GM21526 (cell line): ENCODE results near the gene CREG2.
"Not testable (repeated sequence)": the region's sequence is repeated elsewhere in the genome, so short reads cannot be mapped to it uniquely, and the experiment has no call there.

Experiments
- ATAC-seq: cut with Tn5 transposase; IDR thresholded peaks from one replicate; pipeline ENCODE4 v1.9.1; 2021; ENCODE audit warnings: moderate library complexity; ENCODE audit not compliant: unreplicated experiment, low FRiP score

Gene CREG2

DNA sequence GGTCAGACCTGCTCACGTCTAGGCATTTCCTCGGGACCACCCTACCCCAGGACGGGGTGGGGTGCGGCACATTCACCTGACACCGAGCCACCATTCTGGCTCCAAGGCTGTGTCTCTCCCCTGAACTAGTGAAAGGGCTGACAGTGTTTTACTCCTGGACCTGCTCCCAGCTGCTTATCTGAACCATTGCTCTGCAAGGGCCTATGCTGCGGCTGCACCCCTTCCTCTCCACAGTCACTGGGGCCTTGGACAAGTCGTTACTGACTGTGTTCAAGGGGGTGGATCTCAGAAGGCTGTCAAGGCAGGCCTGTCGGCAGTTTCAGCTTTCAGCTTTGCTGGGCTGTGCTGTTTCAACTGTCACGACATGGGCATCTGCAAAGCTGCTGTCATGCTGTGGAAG lies 11.7 kb downstream of the CREG2 start:
- no peak for ATAC-seq

GRCh38 chr2:101374821-101375561 lies 12.3 kb downstream of the CREG2 start:
- ATAC-seq: no peak

GRCh38 chr2:101372792-101373191 lies 14.5 kb downstream of the CREG2 start:
- ATAC-seq: no peak

DNA sequence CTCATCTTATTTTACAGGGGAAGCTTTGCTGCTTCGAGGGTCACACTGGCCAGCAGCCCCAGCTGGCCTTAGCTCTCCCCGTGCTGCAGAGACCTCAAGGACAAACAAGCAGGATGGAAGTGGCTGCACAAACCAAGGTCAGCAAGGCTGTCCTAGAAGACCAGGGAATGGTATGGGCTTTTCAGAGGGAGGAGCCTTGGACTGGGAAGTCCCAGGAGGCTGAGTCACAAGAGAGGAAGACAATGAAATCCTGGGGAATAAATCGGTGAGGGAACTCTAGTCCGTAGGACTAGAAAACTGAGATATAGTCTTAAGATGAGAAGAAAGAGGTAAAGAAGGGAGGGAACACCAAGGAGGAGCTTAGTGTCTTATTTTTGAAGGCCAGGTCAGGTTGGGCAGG lies 15.7 kb downstream of the CREG2 start:
- ATAC-seq: no peak

DNA sequence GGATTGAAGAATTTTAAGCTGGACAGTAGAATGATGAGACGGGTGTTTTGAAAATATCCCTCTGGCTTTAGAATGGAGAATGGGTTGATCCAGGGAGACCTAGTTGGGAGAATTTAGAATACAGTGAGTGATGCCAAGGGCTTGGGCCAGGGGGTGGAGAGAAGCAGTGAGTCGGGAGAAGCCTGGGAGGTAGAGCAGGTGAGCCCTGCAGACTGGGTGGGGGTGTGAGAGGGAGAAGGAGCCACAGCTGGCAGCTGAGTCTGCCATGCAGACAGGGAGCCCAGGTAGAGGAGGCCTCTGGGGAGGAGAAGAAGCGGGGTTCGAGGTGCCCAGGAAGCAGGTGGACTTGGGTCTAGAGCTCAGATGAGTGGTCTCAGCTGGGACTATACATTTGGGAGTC lies 18.2 kb downstream of the CREG2 start:
- ATAC-seq: no peak

GRCh38 chr2:101368376-101368775 lies 18.9 kb downstream of the CREG2 start:
- no peak for ATAC-seq

- no peak for ATAC-seq
These were observed 19.8 kb downstream of the CREG2 start for GRCh38 chr2:101367508-101367907.

DNA sequence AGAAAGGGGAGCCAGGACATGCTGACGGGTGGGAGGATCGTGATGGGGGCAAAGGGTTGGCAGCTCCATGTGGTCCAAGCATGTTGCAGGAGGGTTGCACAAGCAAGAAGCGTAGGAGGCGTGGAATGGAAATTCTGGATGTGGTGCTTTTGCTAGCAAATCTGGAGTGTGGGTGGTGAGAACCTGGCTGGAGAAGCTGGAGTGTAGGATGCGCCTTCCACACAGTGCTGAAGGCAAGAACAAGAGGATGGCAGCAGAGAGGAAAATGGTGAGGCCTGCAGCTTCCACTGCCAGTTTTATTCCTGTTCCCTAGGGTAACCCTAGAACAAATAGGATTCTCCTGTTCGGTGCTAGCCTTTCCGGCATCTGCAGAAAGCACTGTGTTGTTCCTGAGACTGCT lies 22.4 kb downstream of the CREG2 start:
- no peak for ATAC-seq

- ATAC-seq: no peak
These were observed 24.5 kb downstream of the CREG2 start for GRCh38 chr2:101362777-101363176.

DNA sequence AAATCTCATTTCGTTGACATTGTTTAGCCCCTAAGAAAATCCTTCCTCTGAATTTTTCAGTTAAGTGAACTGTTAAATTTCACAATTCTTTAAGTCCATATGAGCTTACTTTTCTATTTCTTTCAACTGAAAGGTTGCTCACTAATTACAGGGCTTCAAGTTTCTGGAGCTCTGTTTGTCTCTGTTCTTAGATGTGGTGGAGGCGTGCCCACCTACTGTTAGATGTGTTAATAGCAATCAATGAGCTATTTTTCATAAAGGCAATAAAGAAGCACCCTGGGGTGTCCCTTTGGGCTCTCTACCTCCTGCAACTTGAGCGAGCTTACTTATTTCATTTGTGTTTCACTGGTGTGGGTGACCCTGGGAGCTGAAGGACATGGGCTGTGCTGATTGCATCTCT lies 25.0 kb downstream of the CREG2 start:
- no peak for ATAC-seq

DNA sequence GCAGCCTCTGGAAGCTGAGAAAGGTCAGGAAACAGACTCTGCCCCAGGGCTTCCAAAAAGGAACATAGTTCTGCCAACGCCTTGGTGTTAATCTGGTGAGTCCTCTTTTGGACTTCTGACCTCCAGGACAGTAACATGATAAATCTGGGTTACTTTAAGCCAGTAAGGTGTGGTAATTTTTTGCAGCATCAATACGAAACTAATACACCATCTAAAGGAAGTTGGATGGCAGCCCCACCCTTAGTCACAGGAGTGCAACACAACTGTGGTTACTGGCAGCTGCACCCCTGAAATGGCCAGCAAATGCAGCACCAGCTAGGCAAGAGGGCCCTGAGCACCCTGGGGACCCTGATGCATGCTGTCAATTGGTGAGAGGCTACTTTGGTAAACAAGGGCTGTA lies 25.8 kb downstream of the CREG2 start:
- ATAC-seq: no peak

DNA sequence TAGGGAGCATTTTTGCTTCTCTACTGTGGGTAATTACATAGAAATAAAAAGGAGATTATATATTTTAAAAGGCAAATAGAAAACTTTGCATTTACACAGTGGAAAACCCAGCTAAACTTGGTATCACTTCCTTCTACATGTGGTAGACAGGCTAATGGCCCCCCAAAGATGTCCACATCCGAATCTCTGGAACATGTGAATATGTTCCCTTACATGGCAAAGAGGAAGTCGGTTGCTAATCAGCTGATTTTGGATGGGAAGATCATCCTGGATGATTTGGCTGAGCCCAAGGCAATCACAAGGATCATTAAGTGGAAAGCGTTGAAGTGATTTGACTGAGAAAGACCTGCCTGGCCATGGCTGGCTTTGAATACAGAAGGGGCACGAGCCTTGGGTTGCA lies 26.2 kb downstream of the CREG2 start:
- ATAC-seq: no peak

DNA sequence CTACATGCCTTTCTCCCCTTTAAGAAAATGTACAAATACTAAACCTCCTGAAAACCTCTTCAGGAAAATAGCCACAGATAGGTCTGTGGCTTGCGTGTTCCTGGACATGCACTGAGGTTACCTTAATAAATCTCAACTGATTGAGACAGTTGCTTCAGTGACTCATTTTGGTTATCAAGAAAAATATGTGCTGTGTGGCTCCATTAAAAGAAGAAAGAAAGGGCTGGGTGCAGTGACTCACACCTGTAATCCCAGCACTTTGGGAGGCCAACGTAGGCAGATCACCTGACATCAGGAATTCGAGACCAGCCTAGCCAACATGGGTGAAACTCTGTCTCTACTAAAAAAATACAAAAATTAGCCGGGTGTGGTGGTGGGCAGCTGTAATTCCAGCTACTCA lies 27.1 kb downstream of the CREG2 start:
- no peak for ATAC-seq

GRCh38 chr2:101359410-101359954 lies 27.8 kb downstream of the CREG2 start:
- no peak for ATAC-seq

DNA sequence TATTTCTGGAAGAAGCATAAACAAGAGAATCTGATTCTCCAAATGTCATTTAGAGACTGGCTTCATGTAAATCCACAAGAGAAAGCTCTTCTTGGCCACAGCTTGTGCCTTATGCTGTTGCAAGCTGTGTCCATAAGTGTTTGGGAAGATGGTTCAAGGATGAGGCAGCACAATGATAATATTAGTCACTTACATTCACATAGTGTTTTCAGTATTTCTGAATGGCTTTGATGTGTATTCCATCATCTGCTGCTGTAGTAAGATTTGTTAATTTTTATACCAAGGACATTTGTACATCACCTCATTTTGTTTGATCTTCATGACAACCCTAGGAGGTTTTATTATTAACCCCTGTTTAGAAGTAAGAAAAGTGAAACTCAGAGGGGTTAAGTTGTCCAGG lies 29.9 kb downstream of the CREG2 start:
- ATAC-seq: no peak

GRCh38 chr2:101356521-101356920 lies 30.8 kb downstream of the CREG2 start:
- ATAC-seq: no peak

- no peak for ATAC-seq
These were observed 31.2 kb downstream of the CREG2 start for GRCh38 chr2:101356055-101356454.

DNA sequence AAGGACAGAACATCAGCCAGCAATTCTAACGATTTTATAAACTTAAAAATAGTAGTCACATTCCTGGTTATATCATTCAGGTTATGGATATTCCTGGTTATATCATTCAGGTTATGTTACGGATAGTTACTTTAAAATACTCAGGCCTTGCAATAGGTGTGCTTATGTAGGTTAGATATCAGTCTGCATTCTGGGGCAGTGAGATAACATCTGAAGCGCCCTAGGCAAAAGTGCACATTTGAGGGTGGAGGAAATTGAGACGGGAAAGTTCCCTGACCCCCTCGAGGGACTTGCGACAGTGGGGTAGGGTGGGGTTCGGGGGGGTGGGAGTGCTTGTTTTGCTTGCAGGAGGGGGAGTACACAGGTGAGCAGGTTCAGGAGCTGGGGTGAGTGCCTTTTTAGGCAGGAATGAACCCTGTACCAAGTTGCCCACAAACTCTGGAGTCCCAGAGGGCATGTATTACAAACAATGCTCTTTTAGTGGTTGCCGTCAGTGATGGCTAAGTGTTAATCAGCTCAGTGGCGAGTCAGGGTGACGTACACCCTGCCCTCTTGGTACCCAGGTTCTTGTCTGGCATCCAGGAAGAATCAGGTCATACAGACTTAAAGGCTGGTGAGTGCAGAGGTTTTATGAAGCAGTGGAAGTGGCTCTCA lies 31.8 kb downstream of the CREG2 start:
- no peak for ATAC-seq

GRCh38 chr2:101354420-101355311 lies 32.6 kb downstream of the CREG2 start:
- no peak for ATAC-seq

DNA sequence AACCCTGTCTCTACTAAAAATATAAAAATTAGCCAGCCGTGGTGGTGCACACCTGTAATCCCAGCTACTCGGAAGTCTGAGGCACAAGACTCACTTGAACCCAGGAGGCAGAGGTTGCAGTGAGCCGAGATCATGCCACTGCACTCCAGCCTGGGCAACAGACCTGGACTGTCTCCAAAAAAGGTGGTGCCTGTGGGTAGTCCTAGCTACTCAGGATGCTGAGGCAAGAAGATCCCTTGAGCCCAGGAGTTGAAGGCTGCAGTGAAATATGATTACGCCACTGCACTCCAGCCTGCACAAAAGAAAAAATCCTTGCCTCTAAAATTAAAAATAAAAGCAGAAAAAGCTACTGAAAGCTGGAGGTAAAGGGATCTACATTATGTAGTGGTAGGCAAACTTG lies 34.7 kb downstream of the CREG2 start:
- not testable (repeated sequence) for ATAC-seq

- no peak for ATAC-seq
These were observed 36.1 kb downstream of the CREG2 start for GRCh38 chr2:101351207-101351606.
